Adrenal gland (tissue), 12 donors: Measurements from ENCODE around the gene ZNF821. TPM values are rescaled to one million over a fixed set of nuclear protein-coding genes. Genes with fewer than 3 reads are reported as not detected.

ENCODE experiments used
- DNase-seq, 7 donors: peaks; one replicate each; pipeline ENCODE4 v3.0.0-alpha.2; 2019 to 2020
- H3K27ac ChIP-seq, 5 donors: fragments of 200-600 bp; sonication (generic) in 4 of 5; 1 replicate in 3 of 5; 2 replicates in 2 of 5; pipeline versions ENCODE4 v1.5.1 to v1.8.0; 2016 to 2020; ENCODE audit warnings: mild to moderate bottlenecking in 1 of 5
- H3K27me3 ChIP-seq: fragments of 200-600 bp; 2 replicates; pipeline ENCODE4 v1.8.0; 2021
- H3K36me3 ChIP-seq, 2 donors: fragments of 200-600 bp; replicated peaks in 1 of 2; 1 replicate in 1 of 2; 2 replicates in 1 of 2; pipeline versions ENCODE4 v1.5.1 to v1.8.0; 2018 to 2022
- H3K4me1 ChIP-seq, 2 donors: fragments of 200-600 bp; replicated peaks in 1 of 2; 1 replicate in 1 of 2; 2 replicates in 1 of 2; pipeline versions ENCODE4 v1.5.1 to v1.8.0; 2018 to 2021
- H3K4me3 ChIP-seq, 4 donors: fragments of 200-600 bp; sonication (generic) in 3 of 4; one replicate each; pipeline ENCODE4 v1.5.1; 2016 to 2018
- H3K9me3 ChIP-seq, 3 donors: fragments of 200-600 bp; sonication (generic) in 1 of 3; replicated peaks in 1 of 3; 1 replicate in 2 of 3; 2 replicates in 1 of 3; pipeline versions ENCODE4 v1.5.1 to v1.8.0; 2016 to 2021
- CTCF ChIP-seq, 6 experiments: fragments of 450-650 bp in 4 of 6; fragments of 200-600 bp in 2 of 6; sonication (generic) in 1 of 6; IDR thresholded peaks; 1 replicate in 5 of 6; 2 replicates in 1 of 6; pipeline versions ENCODE4 v1.5.1 to v1.8.0; 2016 to 2021; ENCODE audit warnings: antibody characterized with exemption in 6 of 6, mild to moderate bottlenecking in 2 of 6, moderate library complexity in 1 of 6
- POLR2A ChIP-seq, 2 donors: fragments of 450-650 bp; IDR thresholded peaks; one replicate each; pipeline ENCODE4 v1.6.1; 2017; ENCODE audit warnings: antibody characterized with exemption in 2 of 2, mild to moderate bottlenecking in 2 of 2, moderate library complexity in 1 of 2
- WGBS, 4 donors: extraction: QIAGEN DNeasy Blood & Tissue Kit in 2 of 4; methylation state at CpG; one replicate each; pipeline versions ENCODE4 v1.1.5 to v1.1.7; 2013 to 2017; 5-methylcytosine and 5-hydroxymethylcytosine counted together
- intact Hi-C, 2 donors: fragments of 100-400 bp; cut with DNase I; formaldehyde crosslinking; loops; one replicate each; pipeline versions ENCODE4 v1.14.1 to v1.15.0; 2022 to 2023
- polyA plus RNA-seq, 3 donors: library from polyadenylated mRNA; stranded (reverse); fragments of 200-250 nt in 2 of 3; fragments of 350-450 nt in 1 of 3; fragmentation: Illumina TruSeq in 1 of 3; extraction: RNeasy Lipid Tissue Mini Kit (QIAGEN cat#74804) in 1 of 3; gene quantifications; one replicate each; pipeline ENCODE4 v1.2.3, GENCODE V29; 2013 to 2014
- total RNA-seq, 9 donors: library from RNA; depleted of rRNA in 4 of 9; stranded (reverse); fragments of >200 nt in 4 of 9; fragments of 120-200 nt in 1 of 9; fragmentation: NEBNext Ultra II Directional in 1 of 9; extraction: Animal tissue kit (Norgen Biotek cat#: 25700) in 1 of 9; gene quantifications; one replicate each; pipeline versions ENCODE4 v1.1.0 to v1.2.4, GENCODE V29; 2013 to 2023
- donor health status: healthy with polysubstance abuse.
- donor health status: Bipolar disorder and iron deficiency.
- donor health status: DM: yes; HTN: yes; CAD: no.
- donor health status: DM: no; HTN: no; CAD: no.
- donor health status: DM: no; HTN: no; CAD: no.
- donor health status: DM: yes; HTN: yes; CAD: no.

ZNF821 gene
- total and polyA plus RNA-seq, 12 donors = 4.6 to 13.1 (median 7.2) TPM

GRCh38 chr16:71852561-71852960, 31.4 kb downstream of the ZNF821 start:
- no peaks in the 10 kb centered on the region for H3K9me3 ChIP-seq
- no peak overlapping the region for H3K4me3 ChIP-seq
- H3K27ac ChIP-seq = no peak overlapping the region
- H3K36me3 ChIP-seq = peaks cover 0 to 53% of the 10 kb centered on the region in 2 donors
- intact Hi-C loops = no loop called here
- no peak for TF ChIP-seq CTCF (IDR thresholded peaks at IDR 0.05)
- no peak for TF ChIP-seq POLR2A (IDR thresholded peaks at IDR 0.05)
- peaks cover 0 to 2% of the 10 kb centered on the region in 2 donors for H3K4me1 ChIP-seq
- 95 to 98% (median 97%) methylated on average over 4 of the region's 4 CpGs for WGBS, 4 donors
- peak in 1 of 7 donors; percentile 34 for DNase-seq
- no peaks in the 10 kb centered on the region for H3K27me3 ChIP-seq

- Histone ChIP-seq H3K4me3 (no peak overlapping the region), H3K4me1 (peaks cover 0 to 6% of the 10 kb centered on the region in 2 donors), H3K27ac (no peak overlapping the region), H3K36me3 (peaks cover 0 to 53% of the 10 kb centered on the region in 2 donors), H3K27me3 (no peaks in the 10 kb centered on the region), H3K9me3 (no peaks in the 10 kb centered on the region)
- WGBS, 4 donors = 88 to 100% (median 90%) methylated on average over 1 to 3 of the region's 3 CpGs
- intact Hi-C loops = no loop called here
- DNase-seq = no peak
- TF ChIP-seq POLR2A (IDR thresholded peaks at IDR 0.05) (no peak), CTCF (IDR thresholded peaks at IDR 0.05) (no peak)
Measured at GRCh38 chr16:71852158-71852557, 31.8 kb downstream of the ZNF821 start.

- peaks cover 0 to 53% of the 10 kb centered on the region in 2 donors for H3K36me3 ChIP-seq
- no peaks in the 10 kb centered on the region for H3K9me3 ChIP-seq
- H3K27me3 ChIP-seq = no peaks in the 10 kb centered on the region
- DNase-seq = peak in 1 of 7 donors; percentile 38
- no peak overlapping the region for H3K4me3 ChIP-seq
- no peak for TF ChIP-seq CTCF (IDR thresholded peaks at IDR 0.05)
- no peak for TF ChIP-seq POLR2A (IDR thresholded peaks at IDR 0.05)
- intact Hi-C loops = no loop called here
- no peak overlapping the region for H3K27ac ChIP-seq
- 86 to 98% (median 97%) methylated on average over 8 of the region's 8 CpGs for WGBS, 4 donors
- peaks cover 3 to 10% of the 10 kb centered on the region in 2 donors for H3K4me1 ChIP-seq
Measured at GRCh38 chr16:71851746-71852145, 32.2 kb downstream of the ZNF821 start.

GRCh38 chr16:71848622-71849021, 35.4 kb downstream of the ZNF821 start:
- Histone ChIP-seq H3K4me3 (no peak overlapping the region), H3K27ac (no peak overlapping the region), H3K4me1 (peaks cover 5 to 15% of the 10 kb centered on the region in 2 donors), H3K36me3 (peaks cover 0 to 45% of the 10 kb centered on the region in 2 donors), H3K27me3 (no peaks in the 10 kb centered on the region), H3K9me3 (no peaks in the 10 kb centered on the region)
- no peak for DNase-seq
- WGBS, 4 donors = 84 to 94% (median 93%) methylated on average over 6 of the region's 6 CpGs
- TF ChIP-seq CTCF (IDR thresholded peaks at IDR 0.05) = no peak
- no peak for TF ChIP-seq POLR2A (IDR thresholded peaks at IDR 0.05)
- intact Hi-C loops = no loop called here
